WI38 (cell line): Measurements from ENCODE around the gene CCNL2.

Experiments used
- H3K4me3 ChIP-seq: 2 replicates; pipeline ENCODE4 v1.5.1; 2011; ENCODE audit warnings: low read depth, mild to moderate bottlenecking, control low read depth, low read length
- TF ChIP-seq, protein P1 (sequence below): IDR thresholded peaks from 2 replicates; pipeline ENCODE4 v1.5.1; 2012; ENCODE audit warnings: low read depth, mild to moderate bottlenecking, control low read depth, low read length

Gene CCNL2

DNA sequence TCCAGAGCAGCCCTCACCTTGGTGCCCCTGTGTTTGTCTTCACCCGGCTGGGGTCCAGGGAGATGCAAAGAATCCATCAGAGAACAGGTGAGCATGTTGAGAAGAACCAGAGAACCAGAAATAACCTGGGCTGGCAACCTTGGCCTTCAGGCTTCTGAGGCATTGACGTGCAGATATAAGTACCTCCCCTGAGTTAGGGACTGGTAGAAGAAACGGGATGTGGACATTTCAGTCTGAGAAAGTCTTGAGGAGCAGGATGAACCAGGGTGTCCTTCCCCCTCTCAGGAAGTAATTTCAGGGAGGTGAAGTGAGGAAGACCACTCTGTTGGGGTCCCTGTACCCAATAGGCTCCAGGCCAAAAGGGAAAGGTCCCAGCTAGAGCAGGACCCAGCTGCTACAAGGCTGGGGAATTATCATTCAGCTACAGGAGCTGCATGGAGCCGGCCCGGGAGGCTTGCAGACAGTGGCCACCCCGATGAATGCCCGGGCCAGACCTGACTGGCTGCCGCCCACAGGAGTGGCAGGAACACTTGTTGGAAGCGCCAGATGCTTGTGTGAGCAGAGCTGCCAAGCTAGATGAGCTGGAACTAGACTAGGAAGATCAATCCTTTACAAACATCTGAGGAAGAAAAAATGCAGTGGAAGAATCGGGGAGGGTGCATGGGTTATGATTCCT, 22.4 kb downstream of the CCNL2 start:
- TF ChIP-seq, protein P1, sequence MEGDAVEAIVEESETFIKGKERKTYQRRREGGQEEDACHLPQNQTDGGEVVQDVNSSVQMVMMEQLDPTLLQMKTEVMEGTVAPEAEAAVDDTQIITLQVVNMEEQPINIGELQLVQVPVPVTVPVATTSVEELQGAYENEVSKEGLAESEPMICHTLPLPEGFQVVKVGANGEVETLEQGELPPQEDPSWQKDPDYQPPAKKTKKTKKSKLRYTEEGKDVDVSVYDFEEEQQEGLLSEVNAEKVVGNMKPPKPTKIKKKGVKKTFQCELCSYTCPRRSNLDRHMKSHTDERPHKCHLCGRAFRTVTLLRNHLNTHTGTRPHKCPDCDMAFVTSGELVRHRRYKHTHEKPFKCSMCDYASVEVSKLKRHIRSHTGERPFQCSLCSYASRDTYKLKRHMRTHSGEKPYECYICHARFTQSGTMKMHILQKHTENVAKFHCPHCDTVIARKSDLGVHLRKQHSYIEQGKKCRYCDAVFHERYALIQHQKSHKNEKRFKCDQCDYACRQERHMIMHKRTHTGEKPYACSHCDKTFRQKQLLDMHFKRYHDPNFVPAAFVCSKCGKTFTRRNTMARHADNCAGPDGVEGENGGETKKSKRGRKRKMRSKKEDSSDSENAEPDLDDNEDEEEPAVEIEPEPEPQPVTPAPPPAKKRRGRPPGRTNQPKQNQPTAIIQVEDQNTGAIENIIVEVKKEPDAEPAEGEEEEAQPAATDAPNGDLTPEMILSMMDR, result no peak
- H3K4me3 ChIP-seq, result no peak overlapping the region

DNA sequence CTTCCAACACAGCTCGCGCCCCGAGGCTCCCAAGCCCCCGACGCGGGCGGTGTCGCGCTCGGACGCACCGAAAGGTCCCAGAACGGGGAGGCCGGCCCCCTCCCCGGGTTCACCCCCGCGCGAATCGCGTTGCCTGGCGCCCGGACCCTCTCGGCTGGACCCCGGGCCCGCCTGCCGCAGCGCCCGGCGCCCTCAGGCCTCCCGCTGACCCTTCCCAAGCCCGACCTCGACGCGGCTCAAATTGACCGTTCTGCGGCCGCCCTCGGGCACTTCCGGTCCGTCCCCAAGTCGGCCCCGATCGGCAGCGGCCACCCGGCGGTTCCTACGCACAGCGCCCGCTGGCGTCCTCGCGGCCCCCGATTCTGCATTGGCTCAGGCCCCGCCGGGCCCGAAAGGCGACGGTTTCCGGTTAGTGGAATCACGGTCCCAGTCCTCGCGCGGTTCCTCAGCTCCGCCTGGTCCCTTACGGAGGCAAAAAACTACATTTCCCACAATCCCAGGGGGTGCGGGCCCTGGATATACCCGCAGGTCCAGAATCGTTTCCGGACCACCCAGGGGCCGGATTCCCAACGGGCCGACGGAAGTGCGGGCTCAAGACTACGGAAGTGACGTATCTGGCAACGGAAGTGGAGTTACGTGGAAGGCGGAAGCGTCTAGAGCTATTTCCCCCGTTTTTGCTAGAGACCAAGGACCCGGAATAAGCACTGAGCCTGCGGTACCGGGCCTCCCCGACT, 24.0 kb downstream of the CCNL2 start, which contains the start of gene AURKAIP1:
AURKAIP1 (minus strand) TSS at position 279 of the 734 bp plus-strand sequence. CDS start 451 bp downstream, outside the sequence.
- TF ChIP-seq, protein P1, result peak; percentile 27; the same call in 1 of the 2 replicates
- peak within 1 kb of the TSS; percentile 89 for H3K4me3 ChIP-seq

DNA sequence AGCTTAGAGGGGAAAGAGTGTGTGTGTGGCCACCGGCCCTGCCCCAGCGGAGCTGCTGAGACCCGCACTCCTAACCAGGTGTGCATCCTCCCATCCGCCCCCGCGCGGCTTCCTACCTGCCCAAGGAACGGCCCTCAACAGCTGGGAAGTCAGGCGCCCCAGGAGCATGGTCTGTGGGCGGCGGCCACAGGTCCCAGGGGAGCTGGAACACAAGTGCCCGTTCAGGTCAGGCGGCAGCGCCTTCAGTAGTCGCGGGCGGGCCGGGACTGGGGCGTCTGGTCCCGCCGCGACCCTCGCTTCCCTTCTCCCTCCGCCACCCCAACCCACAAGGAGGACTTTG, 24.6 kb downstream of the CCNL2 start:
- H3K4me3 ChIP-seq, result peak overlapping the region; percentile 89
- TF ChIP-seq, protein P1, result no peak

DNA sequence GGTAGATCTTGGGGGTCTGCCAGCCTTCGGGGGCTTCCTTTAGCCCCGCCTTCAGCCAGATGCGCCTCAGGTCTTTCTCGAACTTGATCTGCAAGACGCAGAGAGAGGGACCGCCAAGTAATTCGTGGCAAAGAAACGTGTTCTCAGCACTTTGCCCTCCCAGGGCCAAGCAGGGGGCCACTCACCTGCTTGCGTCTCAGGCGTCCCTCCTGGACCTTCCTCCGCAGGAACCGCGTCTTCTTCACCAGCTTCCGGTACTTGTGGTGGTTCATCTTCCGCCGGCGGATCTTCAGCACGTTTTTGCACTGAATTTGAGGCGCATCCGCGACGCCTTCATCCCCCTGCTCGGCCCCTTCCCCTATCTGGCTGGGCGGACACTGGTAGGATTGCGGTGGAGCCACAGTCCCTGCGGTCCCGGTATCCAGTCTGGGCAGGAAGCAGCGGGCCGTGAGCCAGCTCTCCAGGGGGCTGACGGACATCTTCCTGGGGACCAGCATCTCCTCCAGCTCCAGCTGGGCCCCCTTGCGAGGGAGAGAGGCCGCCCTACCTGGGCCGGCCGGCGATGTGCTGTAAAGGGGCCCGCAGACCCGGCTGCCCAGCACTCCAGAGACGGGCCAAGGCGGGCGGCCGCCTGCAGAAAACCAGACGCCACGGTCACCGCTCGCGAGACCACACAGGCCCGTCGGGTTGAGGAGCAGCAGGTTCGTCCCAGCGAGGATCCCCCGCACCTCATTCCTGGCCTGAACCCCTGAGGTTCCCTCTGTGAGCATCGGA, 25.1 kb downstream of the CCNL2 start:
- TF ChIP-seq, protein P1, result no peak
- peak overlapping the region; percentile 89 for H3K4me3 ChIP-seq

DNA sequence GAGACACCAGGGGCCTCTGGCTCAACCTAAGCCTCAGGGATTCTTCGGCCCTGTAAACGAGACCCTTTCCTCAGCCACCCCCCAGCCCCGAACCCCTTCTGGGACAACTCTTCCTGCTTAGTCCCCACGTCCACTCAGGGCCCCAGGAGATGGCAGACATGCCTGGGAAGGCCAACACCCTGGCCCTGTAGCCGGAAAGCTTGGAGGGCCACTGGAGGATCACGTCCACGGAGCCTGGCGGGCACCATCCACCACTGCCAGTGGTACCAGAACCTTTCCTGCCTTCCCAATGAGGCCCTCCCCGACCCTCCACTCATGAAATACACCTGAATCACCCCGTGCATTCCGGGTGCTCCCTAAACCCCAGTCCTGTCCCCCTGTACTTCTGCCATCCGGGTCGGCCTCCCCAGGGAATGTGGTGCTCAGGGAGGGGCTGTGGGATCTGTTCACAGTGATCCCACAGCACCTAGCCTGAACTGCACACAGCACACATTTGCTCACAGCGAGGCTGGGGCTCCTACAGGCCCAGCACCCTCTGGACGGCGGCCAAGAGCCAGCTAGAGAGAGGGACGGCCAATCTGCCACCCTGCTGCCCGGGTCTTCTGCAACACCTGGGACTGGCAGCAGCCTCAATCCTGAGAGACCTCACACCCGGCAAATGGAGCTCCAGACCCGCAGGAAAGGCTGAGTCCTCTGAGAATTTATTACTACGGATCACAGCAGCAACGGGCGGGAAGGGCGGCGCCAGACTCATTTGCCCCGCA, 25.9 kb downstream of the CCNL2 start:
- peak overlapping the region; percentile 89; the same call in 1 of the 2 replicates for H3K4me3 ChIP-seq

More for the DNA sequence above, 25.9 kb downstream of the CCNL2 start:
- TF ChIP-seq, protein P1, result no peak
